H9 (cell line): ENCODE data around the gene SIX5. TPM values are rescaled to one million over a fixed set of nuclear protein-coding genes. Genes with fewer than 3 reads are reported as not detected.

ENCODE experiments used
- DNase-seq: peaks from one replicate; pipeline ENCODE4 v3.0.0-alpha.2; 2017
- H2AFZ ChIP-seq: one replicate; pipeline ENCODE4 v1.6.1; 2013; ENCODE audit warnings: mild to moderate bottlenecking, low read length, control low read depth, moderate library complexity
- H2AK5ac ChIP-seq: 2 replicates; pipeline ENCODE4 v1.6.1; 2013; ENCODE audit warnings: low read length, control low read depth, mixed read lengths; ENCODE audit not compliant: insufficient read length
- H2BK120ac ChIP-seq: one replicate; pipeline ENCODE4 v1.6.1; 2013; ENCODE audit warnings: low read depth, mild to moderate bottlenecking, low read length, control low read depth, inconsistent platforms; ENCODE audit not compliant: poor library complexity, severe bottlenecking
- H2BK12ac ChIP-seq: 2 replicates; pipeline ENCODE4 v1.6.1; 2013; ENCODE audit warnings: low read length, control low read depth, mixed read lengths, low read depth; ENCODE audit not compliant: insufficient read length
- H2BK15ac ChIP-seq: 2 replicates; pipeline ENCODE4 v1.6.1; 2013; ENCODE audit warnings: low read depth, low read length, control low read depth
- H2BK20ac ChIP-seq: one replicate; pipeline ENCODE4 v1.6.1; 2013; ENCODE audit warnings: low read depth, mild to moderate bottlenecking, low read length, control low read depth, inconsistent platforms; ENCODE audit not compliant: poor library complexity, severe bottlenecking
- H2BK5ac ChIP-seq: 2 replicates; pipeline ENCODE4 v1.6.1; 2013; ENCODE audit warnings: low read length, control low read depth, mixed read lengths; ENCODE audit not compliant: insufficient read length
- H3K14ac ChIP-seq: 2 replicates; pipeline ENCODE4 v1.6.1; 2013; ENCODE audit warnings: low read length, control low read depth; ENCODE audit not compliant: insufficient read depth
- H3K18ac ChIP-seq: 2 replicates; pipeline ENCODE4 v1.6.1; 2013; ENCODE audit warnings: low read depth, mild to moderate bottlenecking, mixed read lengths, low read length, control low read depth; ENCODE audit not compliant: insufficient read length
- H3K23ac ChIP-seq: 2 replicates; pipeline ENCODE4 v1.6.1; 2013; ENCODE audit warnings: low read length, control low read depth, mixed read lengths, low read depth; ENCODE audit not compliant: insufficient read length
- H3K23me2 ChIP-seq: 2 replicates; pipeline ENCODE4 v1.6.1; 2013; ENCODE audit warnings: low read depth, mild to moderate bottlenecking, mixed read lengths, low read length, control low read depth; ENCODE audit not compliant: insufficient read length, poor library complexity, severe bottlenecking
- H3K27ac ChIP-seq: 2 replicates; pipeline ENCODE4 v1.5.1; 2013; ENCODE audit warnings: low read length, control low read depth, mixed read lengths, low read depth; ENCODE audit not compliant: insufficient read length
- H3K27me3 ChIP-seq: 2 replicates; pipeline ENCODE4 v1.6.1; 2013; ENCODE audit warnings: low read length, control low read depth, inconsistent platforms; ENCODE audit not compliant: insufficient read depth
- H3K4ac ChIP-seq: 2 replicates; pipeline ENCODE4 v1.6.1; 2013; ENCODE audit warnings: low read depth, mild to moderate bottlenecking, control low read depth, inconsistent platforms, low read length, moderate library complexity
- H3K4me1 ChIP-seq: 2 replicates; pipeline ENCODE4 v1.6.1; 2013; ENCODE audit warnings: low read length, control low read depth, inconsistent platforms; ENCODE audit not compliant: insufficient read depth
- H3K4me2 ChIP-seq: 2 replicates; pipeline ENCODE4 v1.6.1; 2013; ENCODE audit warnings: low read length, control low read depth, mixed read lengths; ENCODE audit not compliant: insufficient read length, insufficient read depth
- H3K56ac ChIP-seq: 2 replicates; pipeline ENCODE4 v1.6.1; 2013; ENCODE audit warnings: low read depth, mild to moderate bottlenecking, mixed read lengths, low read length, control low read depth; ENCODE audit not compliant: insufficient read length
- H3K79me1 ChIP-seq: 2 replicates; pipeline ENCODE4 v1.6.1; 2013; ENCODE audit warnings: low read depth, mild to moderate bottlenecking, moderate library complexity, low read length, control low read depth, inconsistent platforms; ENCODE audit not compliant: insufficient read depth, poor library complexity, severe bottlenecking
- H3K79me2 ChIP-seq: 2 replicates; pipeline ENCODE4 v1.6.1; 2013; ENCODE audit warnings: low read length, control low read depth, inconsistent platforms; ENCODE audit not compliant: insufficient read depth
- H3K9ac ChIP-seq: 2 replicates; pipeline ENCODE4 v1.6.1; 2013; ENCODE audit warnings: low read length, control low read depth, mixed read lengths; ENCODE audit not compliant: insufficient read length; ENCODE audit errors: extremely low read depth
- H3K9me3 ChIP-seq: one replicate; pipeline ENCODE4 v1.6.1; 2013; ENCODE audit warnings: low read depth, low read length, inconsistent platforms; ENCODE audit not compliant: control insufficient read depth
- H3T11ph ChIP-seq: one replicate; pipeline ENCODE4 v1.6.1; 2013; ENCODE audit warnings: mild to moderate bottlenecking, low read length, control low read depth, inconsistent platforms
- H4K20me1 ChIP-seq: one replicate; pipeline ENCODE4 v1.6.1; 2013; ENCODE audit not compliant: control insufficient read depth, insufficient read length, insufficient read depth
- H4K5ac ChIP-seq: 2 replicates; pipeline ENCODE4 v1.6.1; 2013; ENCODE audit warnings: low read depth, mild to moderate bottlenecking, mixed read lengths, low read length, control low read depth; ENCODE audit not compliant: insufficient read length
- H4K8ac ChIP-seq: replicated peaks from 2 replicates; pipeline ENCODE4 v1.6.1; 2013; ENCODE audit warnings: low read length, control low read depth, mixed read lengths, low read depth; ENCODE audit not compliant: insufficient read length
- H4K91ac ChIP-seq: 2 replicates; pipeline ENCODE4 v1.6.1; 2013; ENCODE audit warnings: low read depth, mild to moderate bottlenecking, moderate library complexity, mixed read lengths, low read length, control low read depth; ENCODE audit not compliant: insufficient read length
- H3K27ac Mint-ChIP-seq, 3 experiments: 2 replicates in 2 of 3; 3 replicates in 1 of 3; pipeline ENCODE4 v1.8.0; 2020 to 2021; ENCODE audit warnings: mixed read lengths in 3 of 3, mild to moderate bottlenecking in 1 of 3, moderate library complexity in 1 of 3
- H3K27me3 Mint-ChIP-seq: 2 replicates; pipeline ENCODE4 v1.8.0; 2021; ENCODE audit warnings: low read depth, mild to moderate bottlenecking, moderate library complexity, mixed read lengths
- H3K36me3 Mint-ChIP-seq, 3 experiments: 2 replicates in 2 of 3; 3 replicates in 1 of 3; pipeline ENCODE4 v1.8.0; 2020 to 2021; ENCODE audit warnings: low read depth in 3 of 3, mixed read lengths in 3 of 3; ENCODE audit not compliant: insufficient read depth in 1 of 3
- H3K4me1 Mint-ChIP-seq, 2 experiments: 2 replicates each; pipeline ENCODE4 v1.8.0; 2020; ENCODE audit warnings: mixed read lengths in 2 of 2
- H3K4me3 Mint-ChIP-seq, 2 experiments: 2 replicates in 1 of 2; 3 replicates in 1 of 2; pipeline ENCODE4 v1.8.0; 2020 to 2021; ENCODE audit warnings: mild to moderate bottlenecking in 2 of 2, mixed read lengths in 2 of 2, moderate library complexity in 1 of 2
- H3K9me3 Mint-ChIP-seq, 2 experiments: 2 replicates in 1 of 2; 3 replicates in 1 of 2; pipeline ENCODE4 v1.8.0; 2020; ENCODE audit warnings: mild to moderate bottlenecking in 2 of 2, mixed read lengths in 2 of 2, moderate library complexity in 1 of 2
- WGBS: extraction: QIAGEN DNeasy Blood & Tissue Kit; methylation state at CpG from one replicate; pipeline ENCODE4 v1.1.7; 2013; ENCODE audit warnings: missing lambda C conversion rate, low lambda C conversion rate, mixed read lengths; ENCODE audit not compliant: insufficient read length; ENCODE audit errors: extremely low coverage; 5-methylcytosine and 5-hydroxymethylcytosine counted together
- total RNA-seq: library from RNA; stranded (reverse); gene quantifications from 2 replicates; pipeline ENCODE4 v1.2.1, GENCODE V29; 2021
- TF ChIP-seq, protein P1 (sequence below): fragments of 200-600 bp; sonication (generic); conservative IDR thresholded peaks from 3 replicates; pipeline ENCODE4 v1.8.0; 2021; ENCODE audit warnings: antibody characterized with exemption, mild to moderate bottlenecking

SIX5 gene
- total RNA-seq, 1 experiment from 2014 or later = 41.7 TPM

DNA sequence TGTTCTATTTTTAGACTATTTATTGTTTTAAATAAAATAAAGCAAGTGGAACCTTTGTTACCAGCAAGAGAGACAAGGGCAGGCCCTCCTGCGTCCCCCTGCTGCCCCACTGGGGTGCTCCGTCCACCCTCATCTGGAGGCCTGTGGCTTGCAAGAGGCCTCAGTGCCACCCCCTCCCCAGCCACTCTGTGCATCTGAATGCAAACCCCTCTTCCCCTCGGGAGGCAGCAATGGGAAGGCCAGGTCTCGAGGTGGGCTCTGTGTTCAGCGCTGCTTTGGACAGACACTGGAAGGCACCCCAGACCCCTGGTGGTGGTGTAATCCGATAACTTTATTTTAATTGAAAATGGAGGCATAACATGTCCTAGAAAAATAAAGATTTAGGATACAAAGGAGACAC lies 4.6 kb downstream of the SIX5 start:
- no CpG with 5 or more reads among the region's 6 CpGs for WGBS
- Histone ChIP-seq H2BK20ac (no peak overlapping the region), H3K79me1 (no peaks in the 10 kb centered on the region), H4K5ac (no peak overlapping the region), H3K9ac (no peak overlapping the region), H3K56ac (no peak overlapping the region), H2BK120ac (no peak overlapping the region), H3K23me2 (peaks cover 14% of the 10 kb centered on the region), H4K91ac (no peak overlapping the region), H2BK15ac (no peak overlapping the region), H2AK5ac (no peak overlapping the region), H2AFZ (no peak overlapping the region), H3K4me2 (no peak overlapping the region), H3K18ac (peak overlapping the region; percentile 24), H3K14ac (no peak overlapping the region; the same call in 1 of the 2 replicates), H4K20me1 (no peaks in the 10 kb centered on the region), H3K27me3 (no peaks in the 10 kb centered on the region), H2BK5ac (no peak overlapping the region), H3K9me3 (no peaks in the 10 kb centered on the region), H3K79me2 (no peaks in the 10 kb centered on the region), H3T11ph (no peak overlapping the region), H4K8ac (no peak overlapping the region), H3K23ac (no peak overlapping the region), H3K4ac (no peak overlapping the region), H3K4me1 (peaks cover 3% of the 10 kb centered on the region; the same call in 1 of the 2 replicates), H3K27ac (no peak overlapping the region), H2BK12ac (no peak overlapping the region)
- peaks cover 8 to 35% of the 10 kb centered on the region in 2 experiments for H3K4me1 Mint-ChIP-seq
- TF ChIP-seq, protein P1, sequence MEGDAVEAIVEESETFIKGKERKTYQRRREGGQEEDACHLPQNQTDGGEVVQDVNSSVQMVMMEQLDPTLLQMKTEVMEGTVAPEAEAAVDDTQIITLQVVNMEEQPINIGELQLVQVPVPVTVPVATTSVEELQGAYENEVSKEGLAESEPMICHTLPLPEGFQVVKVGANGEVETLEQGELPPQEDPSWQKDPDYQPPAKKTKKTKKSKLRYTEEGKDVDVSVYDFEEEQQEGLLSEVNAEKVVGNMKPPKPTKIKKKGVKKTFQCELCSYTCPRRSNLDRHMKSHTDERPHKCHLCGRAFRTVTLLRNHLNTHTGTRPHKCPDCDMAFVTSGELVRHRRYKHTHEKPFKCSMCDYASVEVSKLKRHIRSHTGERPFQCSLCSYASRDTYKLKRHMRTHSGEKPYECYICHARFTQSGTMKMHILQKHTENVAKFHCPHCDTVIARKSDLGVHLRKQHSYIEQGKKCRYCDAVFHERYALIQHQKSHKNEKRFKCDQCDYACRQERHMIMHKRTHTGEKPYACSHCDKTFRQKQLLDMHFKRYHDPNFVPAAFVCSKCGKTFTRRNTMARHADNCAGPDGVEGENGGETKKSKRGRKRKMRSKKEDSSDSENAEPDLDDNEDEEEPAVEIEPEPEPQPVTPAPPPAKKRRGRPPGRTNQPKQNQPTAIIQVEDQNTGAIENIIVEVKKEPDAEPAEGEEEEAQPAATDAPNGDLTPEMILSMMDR = 0 out of 3 replicates have a peak, but pooled peaks have one; percentile 15
- H3K27me3 Mint-ChIP-seq = peaks cover 10% of the 10 kb centered on the region
- DNase-seq = no peak
- no peaks in the 10 kb centered on the region; a peak in 1 of 5 replicates for H3K9me3 Mint-ChIP-seq
- 0 out of 7 replicates have a peak, but pooled peaks cover 0 to 2% (median 0%) of the 10 kb centered on the region in 3 experiments for H3K36me3 Mint-ChIP-seq
- peak overlapping the region; percentile 22 to 84 (median 72); a peak in 4 of 7 replicates for H3K27ac Mint-ChIP-seq
- H3K4me3 Mint-ChIP-seq = peak overlapping the region in 1 of 2 experiments; percentile 69; a peak in 3 of 5 replicates
